Head of caudate nucleus (tissue), 42 donors: ENCODE measurements around the gene RUFY2.
A peak's percentile ranks its signal among the peaks of the same experiment; 100 is the strongest.
"Not testable (repeated sequence)": the region's sequence is repeated elsewhere in the genome, so short reads cannot be mapped to it uniquely, and the experiment has no call there.

Experiments used
- DNase-seq, 42 donors: peaks; one replicate each; pipeline versions ENCODE4 v3.0.0 to v3.0.0-alpha.2; 2020 to 2021; ENCODE audit warnings: mixed read lengths in 7 of 42
- intact Hi-C: fragments of 100-400 bp; cut with DNase I; formaldehyde crosslinking; loops from one replicate; pipeline ENCODE4 v1.15.0; 2022

RUFY2 gene

GRCh38 chr10:68406815-68407548, at the start of gene RUFY2:
RUFY2 (minus strand) TSS chr10:68407277; CDS start chr10:68407189, 88 bp downstream.
- intact Hi-C loops: loop anchor here (5.0 kb wide), 1 partner anchor 315 kb away; the partner anchor contains the start of gene CCAR1
- DNase-seq: peak; percentile 54 to 92 (median 83)

DNA sequence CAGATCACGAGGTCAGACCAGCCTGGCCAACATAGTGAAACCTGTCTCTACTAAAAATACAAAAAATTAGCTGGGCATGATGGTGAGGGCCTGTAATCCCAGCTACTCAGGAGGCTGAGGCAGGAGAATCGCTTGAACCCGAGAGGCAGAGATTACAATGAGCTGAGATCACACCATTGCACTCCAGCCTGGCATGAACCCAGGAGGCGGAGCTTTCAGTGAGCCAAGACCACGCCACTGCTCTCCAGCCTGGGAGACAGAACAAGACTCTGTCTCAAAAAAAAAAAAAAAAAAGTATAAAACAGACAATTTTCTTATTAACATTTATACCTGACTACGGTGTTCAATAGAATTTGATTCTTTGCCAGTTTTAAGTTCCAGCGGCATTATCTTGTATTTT, 42.6 kb upstream of the RUFY2 start:
- intact Hi-C loops: not testable (repeated sequence)
- DNase-seq: peak in 33 of 42 donors; percentile 8 to 63 (median 36)

- DNase-seq: no peak
- intact Hi-C loops: no loop called here
These were observed 39.1 kb upstream of the RUFY2 start for GRCh38 chr10:68446179-68446578.

DNA sequence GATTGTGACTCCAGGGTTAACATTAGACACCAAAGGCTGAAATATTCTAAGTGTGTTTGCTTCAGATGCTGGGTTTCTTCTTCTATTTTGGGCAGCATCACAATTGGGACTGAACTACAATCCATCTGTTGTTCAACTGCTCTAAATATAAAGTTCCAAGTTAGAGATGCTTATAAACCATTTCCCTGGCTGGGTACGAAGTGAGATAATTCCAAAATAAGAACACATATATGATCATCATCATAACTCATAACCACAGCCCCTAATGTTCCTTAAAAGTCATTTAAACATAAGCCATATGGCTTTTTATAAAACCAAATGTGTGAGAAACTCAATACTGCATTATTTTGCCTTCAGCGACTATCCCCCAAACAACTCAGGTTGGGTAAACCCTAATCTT, 35.9 kb upstream of the RUFY2 start:
- intact Hi-C loops: no loop called here
- no peak for DNase-seq

DNA sequence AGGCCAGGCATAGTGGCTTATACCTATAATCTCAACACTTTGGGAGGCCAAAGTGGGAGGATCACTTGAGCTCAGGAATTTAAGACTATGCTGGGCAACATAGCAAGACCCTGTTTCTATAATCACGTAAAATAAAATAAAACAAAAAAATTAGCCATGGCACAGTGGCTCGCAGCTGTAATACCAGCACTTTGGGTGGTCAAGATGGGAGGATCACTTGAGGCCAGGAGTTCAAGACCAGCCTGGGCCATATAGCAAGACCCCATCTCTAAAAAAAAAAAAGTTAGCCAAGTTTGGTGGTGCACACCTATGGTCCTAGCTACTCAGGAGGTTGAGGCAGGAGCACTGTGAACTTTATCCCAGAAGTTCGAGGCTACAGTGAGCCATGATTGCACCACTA, 33.8 kb upstream of the RUFY2 start:
- intact Hi-C loops: no loop called here
- DNase-seq: no peak

GRCh38 chr10:68435803-68436202, 28.7 kb upstream of the RUFY2 start:
- no peak for DNase-seq
- intact Hi-C loops: no loop called here

DNA sequence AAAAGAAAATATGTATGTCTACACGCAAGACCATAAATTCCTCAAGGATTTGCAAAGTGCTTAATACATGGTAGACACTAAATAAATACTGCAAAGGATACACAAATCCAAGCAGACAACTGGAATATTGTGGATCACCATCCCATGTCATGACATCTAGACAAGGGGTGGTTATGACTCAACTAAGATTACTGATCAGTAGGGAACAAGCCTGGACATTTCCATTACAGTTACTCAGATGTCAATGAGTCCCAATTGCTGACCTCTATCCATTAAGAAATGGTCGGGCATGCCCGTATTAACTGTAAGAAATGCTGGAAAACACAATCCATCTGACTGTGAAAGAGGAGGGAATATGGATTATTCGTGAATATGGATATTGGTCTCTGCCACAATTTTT, 27.6 kb upstream of the RUFY2 start:
- DNase-seq: no peak
- intact Hi-C loops: no loop called here

DNA sequence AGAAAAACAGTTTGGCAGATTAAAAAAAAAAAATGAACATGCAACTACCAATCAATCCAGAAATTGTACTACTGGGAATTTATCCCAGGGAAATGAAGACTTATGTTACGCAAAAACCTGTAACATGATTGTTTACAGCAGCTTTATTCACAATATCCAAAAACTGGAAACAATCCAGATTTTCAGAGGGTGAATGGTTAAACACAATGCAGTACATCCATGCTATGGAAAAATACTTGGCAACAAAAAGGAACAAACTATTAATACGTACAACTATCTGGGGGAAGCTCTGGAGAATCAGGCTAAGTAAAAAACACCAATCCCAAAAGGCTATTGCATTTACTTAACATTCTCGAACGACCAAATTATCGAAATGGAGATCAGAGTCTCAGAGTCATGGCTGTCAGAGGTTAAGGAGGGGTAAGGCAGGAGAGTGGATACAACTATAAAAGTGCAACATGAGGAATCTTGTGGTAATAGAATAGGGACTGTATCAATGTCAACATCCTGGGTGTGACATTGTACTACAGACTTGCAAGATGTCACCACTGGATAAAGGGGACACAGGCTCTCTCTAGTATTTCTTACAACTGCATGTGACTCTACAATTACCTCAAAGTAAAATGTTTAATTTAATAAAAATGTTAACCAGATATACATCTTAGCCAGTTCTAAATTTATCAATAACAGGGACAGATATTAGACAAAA, 21.5 kb upstream of the RUFY2 start:
- intact Hi-C loops: no loop called here
- no peak for DNase-seq

GRCh38 chr10:68424454-68425014, 17.5 kb upstream of the RUFY2 start:
- intact Hi-C loops: no loop called here
- no peak for DNase-seq

DNA sequence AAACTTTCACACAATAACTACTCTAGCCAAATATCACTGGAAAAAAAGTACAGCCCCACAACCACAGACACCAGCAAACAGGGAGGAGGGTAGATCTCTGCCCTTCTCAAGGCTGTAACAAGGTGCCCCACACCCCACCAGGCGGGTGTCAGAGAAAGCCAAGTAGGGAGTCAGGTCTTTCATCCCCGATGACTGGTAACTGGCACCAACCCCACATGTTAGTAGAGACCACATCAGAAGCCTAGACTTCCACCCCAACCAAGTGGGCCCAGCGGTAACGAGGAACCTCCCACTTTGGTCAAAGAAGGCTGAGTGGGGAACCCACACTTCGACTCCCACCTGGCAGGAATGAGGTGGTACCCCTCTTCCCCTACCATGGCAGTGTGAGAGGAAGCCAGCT, 16.4 kb upstream of the RUFY2 start:
- intact Hi-C loops: no loop called here
- no peak for DNase-seq

- intact Hi-C loops: no loop called here
- DNase-seq: no peak
These were observed 12.3 kb upstream of the RUFY2 start for GRCh38 chr10:68419376-68419775.

DNA sequence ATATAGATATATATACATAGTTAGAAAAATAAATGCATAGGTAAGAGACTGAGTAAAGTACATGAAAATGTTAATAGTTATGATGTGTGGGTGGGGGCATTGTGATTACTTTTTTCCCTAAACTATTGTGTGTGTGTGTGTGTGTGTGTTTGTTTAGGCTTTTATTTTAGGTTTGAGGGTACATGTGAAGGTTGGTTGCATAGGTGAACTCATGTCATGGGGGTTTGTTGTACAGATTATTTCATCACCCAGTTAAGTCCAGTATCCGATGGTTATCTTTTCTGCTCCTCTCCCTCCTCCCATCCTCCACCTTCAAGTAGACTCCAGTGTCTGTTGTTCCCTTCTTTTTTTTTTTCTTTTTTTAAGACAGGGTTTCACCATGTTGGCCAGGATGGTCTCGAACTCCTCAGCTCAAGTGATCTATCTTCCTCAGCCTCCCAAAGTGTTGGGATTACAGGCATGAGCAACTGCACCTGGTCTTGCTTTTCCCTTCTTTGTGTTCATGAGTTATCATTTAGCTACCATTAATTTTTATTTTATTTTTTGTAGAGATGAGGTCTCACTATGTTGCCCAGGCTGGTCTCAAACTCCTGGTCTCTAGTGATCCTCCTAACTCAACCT, 1.9 kb upstream of the RUFY2 start:
- no peak for DNase-seq
- intact Hi-C loops: loop anchor here (5.0 kb wide), 1 partner anchor 313 kb away; the partner anchor contains the start of gene CCAR1

- peak in 36 of 42 donors; percentile 23 to 69 (median 46) for DNase-seq
- intact Hi-C loops: loop anchor here (5.0 kb wide), 1 partner anchor 316 kb away; the partner anchor contains the start of gene CCAR1
These were observed 814 bp downstream of the RUFY2 start for GRCh38 chr10:68406111-68406814.

GRCh38 chr10:68403701-68404100, 3.4 kb downstream of the RUFY2 start:
- DNase-seq: no peak
- intact Hi-C loops: no loop called here

- intact Hi-C loops: no loop called here
- no peak for DNase-seq
These were observed 4.8 kb downstream of the RUFY2 start for GRCh38 chr10:68402276-68402675.

- intact Hi-C loops: no loop called here
- DNase-seq: no peak
These were observed 10.1 kb downstream of the RUFY2 start for GRCh38 chr10:68397005-68397404.

DNA sequence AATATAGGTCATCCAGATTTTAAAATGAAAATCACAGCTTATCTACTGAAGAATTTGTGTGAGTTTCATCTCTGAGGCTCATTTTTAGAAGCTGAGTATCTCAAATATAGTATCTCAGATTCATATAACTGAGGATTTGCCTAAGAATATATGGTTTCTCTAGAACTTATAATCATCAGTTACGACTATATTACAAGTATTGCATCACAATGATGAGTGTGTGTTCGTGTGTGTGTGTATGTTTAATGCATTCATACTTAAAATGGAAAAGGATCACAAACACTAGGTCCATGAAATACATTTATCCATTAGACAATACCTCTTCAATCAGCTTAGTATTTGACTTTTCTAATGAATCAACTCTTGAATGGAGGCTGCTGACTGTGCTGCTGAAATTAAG, 21.3 kb downstream of the RUFY2 start:
- intact Hi-C loops: no loop called here
- DNase-seq: no peak

DNA sequence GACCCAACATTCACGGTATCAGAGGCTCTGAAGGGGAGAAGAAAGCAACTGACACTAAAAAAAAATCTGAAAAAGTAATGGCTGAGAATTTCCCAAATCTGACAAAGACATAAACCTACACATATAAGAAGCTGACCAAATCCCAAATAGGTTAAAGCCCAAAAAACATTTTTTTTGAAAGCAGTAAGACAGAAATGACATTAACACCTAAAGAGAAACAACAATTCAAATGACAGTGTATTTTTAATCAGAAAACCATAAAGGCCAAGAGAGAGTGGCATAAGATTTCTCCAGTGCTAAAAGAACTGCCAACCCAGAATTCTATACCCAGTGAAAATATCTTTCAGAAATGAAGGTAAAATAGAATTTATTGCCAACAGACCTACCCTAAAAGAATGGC, 35.5 kb downstream of the RUFY2 start:
- intact Hi-C loops: no loop called here
- no peak for DNase-seq

- no peak for DNase-seq
- intact Hi-C loops: no loop called here
These were observed 40.0 kb downstream of the RUFY2 start for GRCh38 chr10:68367121-68367520.
